D341Med (cell line): Measurements from ENCODE around the gene RIN3.

Experiments used
- DNase-seq: peaks from one replicate; pipeline ENCODE4 v3.0.0; 2012; ENCODE audit warnings: low spot score

Gene RIN3

GRCh38 chr14:92487513-92488133 is 26.0 kb upstream of the RIN3 start:
- no peak for DNase-seq

- DNase-seq, result no peak
Observed at GRCh38 chr14:92489394-92490238, 24.0 kb upstream of the RIN3 start.

- no peak for DNase-seq
Observed at GRCh38 chr14:92490239-92490959, 23.2 kb upstream of the RIN3 start.

- no peak for DNase-seq
Observed at GRCh38 chr14:92491782-92492181, 21.8 kb upstream of the RIN3 start.

GRCh38 chr14:92492258-92492657 is 21.3 kb upstream of the RIN3 start:
- no peak for DNase-seq

- no peak for DNase-seq
Observed at GRCh38 chr14:92493024-92493423, 20.6 kb upstream of the RIN3 start.

- no peak for DNase-seq
Observed at GRCh38 chr14:92493492-92493891, 20.1 kb upstream of the RIN3 start.

- no peak for DNase-seq
Observed at GRCh38 chr14:92494512-92494911, 19.1 kb upstream of the RIN3 start.

- no peak for DNase-seq
Observed at GRCh38 chr14:92495027-92495426, 18.6 kb upstream of the RIN3 start.

GRCh38 chr14:92496191-92496857 is 17.3 kb upstream of the RIN3 start:
- DNase-seq, result no peak

- DNase-seq, result no peak
Observed at GRCh38 chr14:92497391-92497790, 16.2 kb upstream of the RIN3 start.

GRCh38 chr14:92499234-92499633 is 14.3 kb upstream of the RIN3 start:
- no peak for DNase-seq

- DNase-seq, result no peak
Observed at GRCh38 chr14:92500491-92500941, 13.1 kb upstream of the RIN3 start.

- no peak for DNase-seq
Observed at GRCh38 chr14:92501891-92502351, 11.7 kb upstream of the RIN3 start.

GRCh38 chr14:92502541-92503286 is 10.9 kb upstream of the RIN3 start:
- DNase-seq, result no peak

- DNase-seq, result no peak
Observed at GRCh38 chr14:92503756-92504491, 9.7 kb upstream of the RIN3 start.

- DNase-seq, result no peak
Observed at GRCh38 chr14:92505826-92506225, 7.8 kb upstream of the RIN3 start.

GRCh38 chr14:92506231-92506630 is 7.3 kb upstream of the RIN3 start:
- DNase-seq, result no peak

- DNase-seq, result no peak
Observed at GRCh38 chr14:92507174-92507768, 6.3 kb upstream of the RIN3 start.

GRCh38 chr14:92510972-92511371 is 2.6 kb upstream of the RIN3 start:
- no peak for DNase-seq
